ENCODE data around the gene CRYBG3.
"Not testable (repeated sequence)": the region's sequence is repeated elsewhere in the genome, so short reads cannot be mapped to it uniquely, and the experiment has no call there.

Gene CRYBG3

DNA sequence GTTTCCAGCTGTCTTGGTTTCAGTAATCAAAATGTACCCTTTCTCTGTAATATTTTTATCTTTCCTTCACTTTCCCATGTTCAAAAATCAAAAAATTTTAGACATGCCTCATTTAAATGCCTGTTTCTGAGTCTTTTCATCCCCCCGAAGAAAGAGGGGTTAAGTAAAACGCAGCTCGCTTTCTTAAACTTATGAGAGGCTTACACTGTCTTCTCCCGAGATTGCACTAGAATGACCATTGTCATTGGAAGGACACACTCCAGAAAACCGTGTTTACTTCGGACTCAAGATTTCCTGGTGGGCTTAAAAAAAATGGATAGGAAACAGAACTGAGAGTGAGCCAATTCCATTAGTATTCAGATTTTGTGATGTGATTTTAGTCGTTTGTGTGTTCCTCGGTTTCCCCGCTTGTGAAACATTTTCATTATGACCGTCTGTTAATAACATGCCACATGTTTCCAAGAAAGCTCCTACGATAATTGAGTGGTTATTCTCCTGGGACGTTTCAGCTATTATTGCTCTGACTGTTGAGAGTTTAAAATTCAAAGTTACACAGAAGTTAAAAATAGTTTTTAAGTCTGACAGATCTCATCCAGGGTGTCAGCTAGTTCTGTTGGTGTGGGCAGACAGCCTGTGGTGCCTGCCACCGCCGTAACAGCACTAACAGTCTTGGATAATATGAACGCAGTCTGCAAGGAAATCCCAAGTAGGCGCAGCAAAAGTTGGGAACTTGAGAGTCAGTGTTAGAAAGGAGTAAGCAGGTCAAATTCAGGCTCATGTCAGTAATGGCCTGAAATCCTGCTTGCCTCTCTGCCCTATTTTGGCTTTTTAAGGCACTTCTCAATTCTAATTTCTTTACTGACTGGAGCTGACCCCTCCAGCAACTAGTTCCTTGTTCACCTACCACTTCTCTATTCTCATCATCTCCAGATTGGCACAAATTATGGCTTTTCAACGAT is 1.5 kb downstream of the CRYBG3 start:
- TF ChIP-seq, protein P1, sequence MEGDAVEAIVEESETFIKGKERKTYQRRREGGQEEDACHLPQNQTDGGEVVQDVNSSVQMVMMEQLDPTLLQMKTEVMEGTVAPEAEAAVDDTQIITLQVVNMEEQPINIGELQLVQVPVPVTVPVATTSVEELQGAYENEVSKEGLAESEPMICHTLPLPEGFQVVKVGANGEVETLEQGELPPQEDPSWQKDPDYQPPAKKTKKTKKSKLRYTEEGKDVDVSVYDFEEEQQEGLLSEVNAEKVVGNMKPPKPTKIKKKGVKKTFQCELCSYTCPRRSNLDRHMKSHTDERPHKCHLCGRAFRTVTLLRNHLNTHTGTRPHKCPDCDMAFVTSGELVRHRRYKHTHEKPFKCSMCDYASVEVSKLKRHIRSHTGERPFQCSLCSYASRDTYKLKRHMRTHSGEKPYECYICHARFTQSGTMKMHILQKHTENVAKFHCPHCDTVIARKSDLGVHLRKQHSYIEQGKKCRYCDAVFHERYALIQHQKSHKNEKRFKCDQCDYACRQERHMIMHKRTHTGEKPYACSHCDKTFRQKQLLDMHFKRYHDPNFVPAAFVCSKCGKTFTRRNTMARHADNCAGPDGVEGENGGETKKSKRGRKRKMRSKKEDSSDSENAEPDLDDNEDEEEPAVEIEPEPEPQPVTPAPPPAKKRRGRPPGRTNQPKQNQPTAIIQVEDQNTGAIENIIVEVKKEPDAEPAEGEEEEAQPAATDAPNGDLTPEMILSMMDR (conservative IDR thresholded peaks at IDR 0.05): no peak
- no peak for TF ChIP-seq ZFX (IDR thresholded peaks at IDR 0.05)

GRCh38 chr3:97825101-97825500 is 3.3 kb downstream of the CRYBG3 start:
- H3K27ac ChIP-seq: no peak overlapping the region
- TF ChIP-seq, protein P1 (conservative IDR thresholded peaks at IDR 0.05): no peak
- TF ChIP-seq ZFX (IDR thresholded peaks at IDR 0.05): no peak

More for the DNA sequence above, 1.5 kb downstream of the CRYBG3 start:
- no peak overlapping the region for H3K27ac ChIP-seq

- no peak for TF ChIP-seq ZFX (IDR thresholded peaks at IDR 0.05)
- TF ChIP-seq, protein P1 (conservative IDR thresholded peaks at IDR 0.05): no peak
- no peak overlapping the region for H3K27ac ChIP-seq
Measured at GRCh38 chr3:97827741-97828471, 6.1 kb downstream of the CRYBG3 start.

- TF ChIP-seq, protein P1 (conservative IDR thresholded peaks at IDR 0.05): no peak
- no peak for TF ChIP-seq ZFX (IDR thresholded peaks at IDR 0.05)
- H3K27ac ChIP-seq: no peak overlapping the region
Measured at GRCh38 chr3:97829198-97829597, 7.4 kb downstream of the CRYBG3 start.

DNA sequence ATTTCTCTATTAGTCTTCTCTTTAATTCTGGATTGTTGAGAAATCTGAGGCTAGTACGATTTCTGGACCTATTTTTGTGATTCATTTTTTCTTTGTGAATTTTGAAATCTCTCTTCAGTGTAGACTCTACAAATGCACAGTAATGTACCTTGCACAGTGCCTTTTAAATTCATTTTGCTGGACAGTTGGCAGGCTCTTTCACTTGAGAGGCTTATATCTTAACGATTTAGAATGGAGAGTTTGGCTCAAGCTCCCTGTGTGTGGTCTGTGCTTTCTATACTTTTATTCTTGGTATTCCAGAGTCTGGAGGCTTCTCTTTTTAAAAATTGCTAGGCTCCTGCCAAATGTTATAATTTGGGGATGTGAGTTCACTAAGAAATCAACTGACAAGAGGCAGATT is 8.8 kb downstream of the CRYBG3 start:
- no peak overlapping the region for H3K27ac ChIP-seq

DNA sequence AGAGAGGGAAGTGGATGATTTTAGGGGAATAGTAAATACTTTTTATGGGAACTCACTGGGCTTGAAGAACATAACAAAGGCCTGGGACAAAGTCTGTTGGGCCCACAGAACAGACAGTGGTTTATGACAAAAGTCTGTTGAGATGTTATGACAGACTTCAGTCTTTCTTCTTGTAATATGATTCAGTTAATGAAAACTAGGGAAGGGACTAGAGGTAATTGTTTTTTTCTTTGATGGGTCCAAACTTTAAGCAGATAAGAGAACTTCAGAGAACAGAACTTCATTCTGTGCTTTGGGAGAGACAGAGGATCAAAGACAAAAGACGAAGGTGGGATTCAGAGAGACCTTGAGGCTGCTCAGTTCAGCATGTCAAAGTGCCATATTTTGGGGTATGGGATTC is 9.3 kb downstream of the CRYBG3 start:
- no peak for TF ChIP-seq ZFX (IDR thresholded peaks at IDR 0.05)
- TF ChIP-seq, protein P1 (conservative IDR thresholded peaks at IDR 0.05): no peak
- no peak overlapping the region for H3K27ac ChIP-seq

More for the DNA sequence above, 8.8 kb downstream of the CRYBG3 start:
- TF ChIP-seq, protein P1 (conservative IDR thresholded peaks at IDR 0.05): no peak
- TF ChIP-seq ZFX (IDR thresholded peaks at IDR 0.05): no peak

- H3K27ac ChIP-seq: not testable (repeated sequence)
Measured at GRCh38 chr3:97833184-97833583, 11.4 kb downstream of the CRYBG3 start.

Data from C4-2B (cell line).